Ovary (tissue), 3 donors: ENCODE data around the gene ARHGEF39.

ENCODE experiments used
- POLR2A ChIP-seq: fragments of 450-650 bp; IDR thresholded peaks from one replicate; pipeline ENCODE4 v1.6.1; 2017; ENCODE audit warnings: antibody characterized with exemption, mild to moderate bottlenecking, moderate library complexity
- TF ChIP-seq, protein P1 (sequence below), 3 donors: fragments of 450-650 bp in 2 of 3; fragments of 200-600 bp in 1 of 3; IDR thresholded peaks; one replicate each; pipeline versions ENCODE4 v1.5.1 to v1.8.0; 2016 to 2022; ENCODE audit warnings: antibody characterized with exemption in 3 of 3, mild to moderate bottlenecking in 1 of 3
- donor health status: DM: no; HTN: no; CAD: no.

DNA sequence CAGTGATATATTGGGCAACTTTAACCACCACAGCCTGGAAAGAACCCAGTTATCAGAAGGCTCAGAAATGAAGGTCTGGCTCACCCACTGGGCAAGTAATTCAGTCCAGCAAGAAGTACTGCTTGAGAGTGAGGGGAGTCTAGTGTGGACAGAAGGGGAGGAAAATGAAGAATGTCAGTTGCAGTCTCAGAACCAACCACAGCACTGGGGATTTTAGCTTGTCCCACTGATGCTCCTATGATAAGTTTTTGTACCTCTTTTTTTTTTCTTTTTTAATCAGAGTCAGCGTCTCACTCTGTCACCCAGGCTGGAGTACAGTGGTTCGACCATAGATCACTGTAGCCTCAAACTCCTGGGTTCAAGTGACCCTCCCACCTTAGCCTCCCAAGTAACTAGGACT lies 37.4 kb downstream of the ARHGEF39 start:
- no peak for TF ChIP-seq POLR2A
- TF ChIP-seq, protein P1, sequence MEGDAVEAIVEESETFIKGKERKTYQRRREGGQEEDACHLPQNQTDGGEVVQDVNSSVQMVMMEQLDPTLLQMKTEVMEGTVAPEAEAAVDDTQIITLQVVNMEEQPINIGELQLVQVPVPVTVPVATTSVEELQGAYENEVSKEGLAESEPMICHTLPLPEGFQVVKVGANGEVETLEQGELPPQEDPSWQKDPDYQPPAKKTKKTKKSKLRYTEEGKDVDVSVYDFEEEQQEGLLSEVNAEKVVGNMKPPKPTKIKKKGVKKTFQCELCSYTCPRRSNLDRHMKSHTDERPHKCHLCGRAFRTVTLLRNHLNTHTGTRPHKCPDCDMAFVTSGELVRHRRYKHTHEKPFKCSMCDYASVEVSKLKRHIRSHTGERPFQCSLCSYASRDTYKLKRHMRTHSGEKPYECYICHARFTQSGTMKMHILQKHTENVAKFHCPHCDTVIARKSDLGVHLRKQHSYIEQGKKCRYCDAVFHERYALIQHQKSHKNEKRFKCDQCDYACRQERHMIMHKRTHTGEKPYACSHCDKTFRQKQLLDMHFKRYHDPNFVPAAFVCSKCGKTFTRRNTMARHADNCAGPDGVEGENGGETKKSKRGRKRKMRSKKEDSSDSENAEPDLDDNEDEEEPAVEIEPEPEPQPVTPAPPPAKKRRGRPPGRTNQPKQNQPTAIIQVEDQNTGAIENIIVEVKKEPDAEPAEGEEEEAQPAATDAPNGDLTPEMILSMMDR (IDR thresholded peaks at IDR 0.05) = no peak
